SK-N-SH (cell line): Measurements from ENCODE around the gene LGR6. TPM values are rescaled to one million over a fixed set of nuclear protein-coding genes. Genes with fewer than 3 reads are reported as not detected.
A peak's percentile ranks its signal among the peaks of the same experiment; 100 is the strongest.

ENCODE experiments used
- CTCF ChIA-PET: fragments of 300-600, 350-600 bp; formaldehyde crosslinking; extraction: SDS; loops from one replicate; lab custom pipeline; 2021; lab: Yijun Ruan, JAX
- POLR2A ChIA-PET: fragments of 350-600 bp; sonication (Branson Sonifier 250); formaldehyde crosslinking; extraction: SDS; loops from one replicate; lab custom pipeline; 2020; ENCODE audit warnings: antibody characterized with exemption, inconsistent platforms; lab: Yijun Ruan, JAX
- DNase-seq: peaks from one replicate; pipeline ENCODE4 v3.0.0; 2012
- H2AFZ ChIP-seq: fragments of 200-600 bp; sonication (generic); 2 replicates; pipeline ENCODE4 v1.8.1; 2016; ENCODE audit warnings: antibody characterized with exemption, mild to moderate bottlenecking, low read depth
- H3F3A ChIP-seq: fragments of 200-600 bp; sonication (generic); replicated peaks from 2 replicates; pipeline ENCODE3; 2016; ENCODE audit warnings: antibody characterized with exemption, mild to moderate bottlenecking; ENCODE audit not compliant: insufficient read depth
- H3K27ac ChIP-seq, 2 experiments: fragments of 200-500 bp in 1 of 2; fragments of 200-600 bp in 1 of 2; sonication (Bioruptor generic) in 1 of 2; sonication (generic), shearing (Covaris generic) in 1 of 2; 2 replicates each; pipeline versions ENCODE4 v1.5.1 to v1.6.1; 2014 to 2016; ENCODE audit warnings: low read depth in 2 of 2, inconsistent platforms in 1 of 2, low read length in 1 of 2, mild to moderate bottlenecking in 1 of 2, mixed read lengths in 1 of 2
- H3K27me3 ChIP-seq: fragments of 200-600 bp; sonication (generic), shearing (Covaris generic); 2 replicates; pipeline ENCODE4 v1.6.1; 2016; ENCODE audit warnings: mixed run types; ENCODE audit not compliant: insufficient read depth
- H3K36me3 ChIP-seq, 2 experiments: fragments of 200-500 bp in 1 of 2; fragments of 200-600 bp in 1 of 2; sonication (Bioruptor generic) in 1 of 2; sonication (generic) in 1 of 2; replicated peaks in 1 of 2; 2 replicates each; pipeline versions ENCODE3 to v1.5.1; 2014 to 2016; ENCODE audit warnings: low read length in 1 of 2, mild to moderate bottlenecking in 1 of 2; ENCODE audit not compliant: insufficient read depth in 2 of 2, control insufficient read depth in 1 of 2
- H3K4me1 ChIP-seq, 2 experiments: fragments of 200-500 bp in 1 of 2; fragments of 200-600 bp in 1 of 2; sonication (Bioruptor generic) in 1 of 2; sonication (generic), shearing (Covaris generic) in 1 of 2; 2 replicates each; pipeline versions ENCODE4 v1.5.1 to v1.6.1; 2014 to 2016; ENCODE audit warnings: low read depth in 1 of 2, low read length in 1 of 2, mixed run types in 1 of 2; ENCODE audit not compliant: insufficient read depth in 2 of 2, control insufficient read depth in 1 of 2
- H3K4me2 ChIP-seq: fragments of 200-600 bp; sonication (generic), shearing (Covaris generic); 2 replicates; pipeline ENCODE4 v1.6.1; 2017; ENCODE audit warnings: mixed run types
- H3K4me3 ChIP-seq, 2 experiments: fragments of 200-500 bp in 1 of 2; fragments of 200-600 bp in 1 of 2; sonication (Bioruptor generic) in 1 of 2; sonication (generic), shearing (Covaris generic) in 1 of 2; 2 replicates each; pipeline versions ENCODE4 v1.5.1 to v1.8.1; 2014 to 2016; ENCODE audit warnings: low read depth in 2 of 2, inconsistent platforms in 1 of 2, low read length in 1 of 2, mild to moderate bottlenecking in 1 of 2, mixed read lengths in 1 of 2, moderate library complexity in 1 of 2
- H3K79me2 ChIP-seq: fragments of 200-600 bp; sonication (generic); 2 replicates; pipeline ENCODE4 v1.8.1; 2017; ENCODE audit warnings: mild to moderate bottlenecking; ENCODE audit not compliant: insufficient read depth
- H3K9ac ChIP-seq: fragments of 200-600 bp; sonication (generic); 2 replicates; pipeline ENCODE4 v1.6.1; 2017; ENCODE audit warnings: mixed run types
- H3K9me2 ChIP-seq: fragments of 200-600 bp; sonication (generic); 2 replicates; pipeline ENCODE4 v1.6.1; 2017; ENCODE audit warnings: mixed run types
- H3K9me3 ChIP-seq: fragments of 200-600 bp; sonication (generic); 2 replicates; pipeline ENCODE4 v1.6.1; 2017; ENCODE audit warnings: mixed run types, mild to moderate bottlenecking, moderate library complexity
- H4K20me1 ChIP-seq: fragments of 200-600 bp; sonication (generic); 2 replicates; pipeline ENCODE4 v1.6.1; 2017; ENCODE audit warnings: mild to moderate bottlenecking, mixed run types; ENCODE audit not compliant: insufficient read depth
- ELF1 ChIP-seq: IDR thresholded peaks from 2 replicates; pipeline ENCODE4 v1.4.0; 2012
- EP300 ChIP-seq, 2 experiments: IDR thresholded peaks; 2 replicates each; pipeline versions ENCODE4 v1.4.0 to v1.6.1; 2012; ENCODE audit warnings: borderline replicate concordance in 1 of 2, low read depth in 1 of 2, low read length in 1 of 2
- FOSL2 ChIP-seq: IDR thresholded peaks from 2 replicates; pipeline ENCODE4 v1.4.0; 2012; ENCODE audit warnings: low read depth, mild to moderate bottlenecking, moderate library complexity, borderline replicate concordance
- FOXJ3 ChIP-seq: sonication (generic); formaldehyde crosslinking; IDR thresholded peaks from 2 replicates; pipeline ENCODE4 v1.5.1; 2020; ENCODE audit warnings: mild to moderate bottlenecking, missing genetic modification reagents
- GATA2 ChIP-seq: sonication (generic); formaldehyde crosslinking; IDR thresholded peaks from 2 replicates; pipeline ENCODE4 v1.5.0; 2020; ENCODE audit warnings: mild to moderate bottlenecking, missing genetic modification reagents
- JUND ChIP-seq: IDR thresholded peaks from 2 replicates; pipeline ENCODE4 v1.4.0; 2012
- MXI1 ChIP-seq: IDR thresholded peaks from 2 replicates; pipeline ENCODE4 v1.6.1; 2012; ENCODE audit warnings: mild to moderate bottlenecking, low read depth, low read length, improper control_type of control experiment
- NFIC ChIP-seq: IDR thresholded peaks from 2 replicates; pipeline ENCODE4 v1.4.0; 2012; ENCODE audit warnings: borderline replicate concordance
- NRF1 ChIP-seq: IDR thresholded peaks from 2 replicates; pipeline ENCODE4 v1.6.1; 2012; ENCODE audit warnings: low read depth, mild to moderate bottlenecking, low read length
- POLR2AphosphoS5 ChIP-seq: IDR thresholded peaks from 2 replicates; pipeline ENCODE4 v1.6.1; 2012; ENCODE audit warnings: low read depth, low read length
- SIN3A ChIP-seq: IDR thresholded peaks from 2 replicates; pipeline ENCODE4 v1.6.1; 2012; ENCODE audit warnings: low read depth, mild to moderate bottlenecking, low read length, moderate library complexity, borderline replicate concordance
- TAF1 ChIP-seq: IDR thresholded peaks from 2 replicates; pipeline ENCODE4 v1.6.1; 2012; ENCODE audit warnings: low read depth, mild to moderate bottlenecking, low read length, moderate library complexity, borderline replicate concordance
- TEAD4 ChIP-seq: IDR thresholded peaks from 2 replicates; pipeline ENCODE4 v1.4.0; 2012; ENCODE audit warnings: mild to moderate bottlenecking, borderline replicate concordance; ENCODE audit not compliant: insufficient read depth
- WGBS: methylation state at CpG from one replicate; pipeline ENCODE4 v1.1.6; 2017; ENCODE audit warnings: low lambda C conversion rate; 5-methylcytosine and 5-hydroxymethylcytosine counted together
- polyA plus RNA-seq, 3 experiments: library from polyadenylated mRNA; depleted of rRNA; stranded (reverse); fragments of >200 nt; gene quantifications; 2 replicates each; pipeline ENCODE4 v1.2.3, GENCODE V29; 2012
- TF ChIP-seq, protein P1 (sequence below): IDR thresholded peaks from 2 replicates; pipeline ENCODE4 v1.4.0; 2012; ENCODE audit warnings: low read depth
- TF ChIP-seq, protein P2 (sequence below): IDR thresholded peaks from 2 replicates; pipeline ENCODE4; 2012
- TF ChIP-seq, protein P3 (sequence below): fragments of 150-350 bp; IDR thresholded peaks from 2 replicates; pipeline ENCODE4 v1.6.1; 2017; ENCODE audit warnings: antibody characterized with exemption, low read length, low read depth, borderline replicate concordance
- TF ChIP-seq, protein P4 (sequence below): fragments of 150-350 bp; IDR thresholded peaks from 2 replicates; pipeline ENCODE4 v1.6.1; 2016; ENCODE audit warnings: mild to moderate bottlenecking, low read depth, low read length
- TF ChIP-seq, protein P5 (sequence below): IDR thresholded peaks from 2 replicates; pipeline ENCODE4 v1.4.0; 2012; ENCODE audit warnings: low read depth, borderline replicate concordance

LGR6 gene
- polyA plus RNA-seq, 1 of the 3 experiments (the other 2 are of a cell fraction) = 0.03 TPM

DNA sequence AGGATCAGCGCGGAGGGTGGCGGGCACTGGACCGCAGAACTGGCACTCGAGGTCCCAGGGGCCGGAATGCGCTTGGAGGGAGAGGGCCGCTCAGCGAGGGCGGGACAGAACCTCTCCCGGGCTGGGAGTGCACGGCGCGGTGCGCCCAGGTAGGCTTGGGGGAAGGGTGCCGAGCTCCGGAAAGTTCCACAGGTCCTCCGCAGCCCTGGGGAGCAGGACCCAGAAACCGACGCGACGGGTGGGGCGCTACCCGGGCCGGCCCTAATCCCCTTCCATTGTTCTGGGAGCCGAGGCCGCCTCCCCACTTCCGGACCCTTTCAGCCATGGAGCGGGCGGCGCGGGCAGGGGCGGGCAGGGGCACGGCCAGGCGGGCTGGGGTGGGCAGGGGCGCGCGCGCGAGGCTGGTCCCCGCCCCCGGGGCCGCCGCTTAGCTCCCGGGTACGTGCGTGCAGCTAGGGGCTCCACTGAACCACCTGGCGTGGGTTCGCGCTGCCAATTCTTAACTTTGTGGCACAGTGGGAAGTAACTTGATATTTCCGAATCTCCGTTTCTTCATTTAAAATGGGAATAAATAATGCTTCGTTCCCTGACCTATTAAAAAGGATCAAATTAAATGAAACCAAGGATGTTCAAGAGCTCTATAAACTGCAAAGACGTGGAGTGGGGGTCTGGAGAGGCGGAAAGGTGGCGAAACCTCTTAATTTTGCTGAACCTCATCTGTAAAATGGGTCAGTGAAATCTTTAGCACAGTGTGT lies 20.7 kb downstream of the LGR6 start:
- WGBS = 24% methylated on average over 33 of the region's 56 CpGs
- DNase-seq = peak; percentile 86
- Histone ChIP-seq H4K20me1 (no peaks in the 10 kb centered on the region), H3K4me1 (peaks cover 0 to 3% of the 10 kb centered on the region in 2 experiments; a peak in 1 of 4 replicates), H3K4me2 (peak overlapping the region; percentile 45; the same call in 1 of the 2 replicates), H3K9me2 (no peaks in the 10 kb centered on the region), H3K79me2 (no peaks in the 10 kb centered on the region), H3K36me3 (no peaks in the 10 kb centered on the region), H2AFZ (no peak overlapping the region), H3K9me3 (no peaks in the 10 kb centered on the region), H3F3A (no peaks in the 10 kb centered on the region), H3K27me3 (peaks cover 74% of the 10 kb centered on the region), H3K4me3 (peak overlapping the region in 1 of 2 experiments; percentile 35; a peak in 2 of 4 replicates), H3K9ac (no peak overlapping the region), H3K27ac (no peak overlapping the region)
- ChIA-PET POLR2A (interaction anchor here (1.2 kb wide), 1 partner anchor 15 kb away, joined by 3 read pairs; no protein-coding TSS in a partner anchor), CTCF (interaction anchor here (0.7 to 6.6 kb wide), 21 partner anchors 12 to 130 kb away, joined by 3 to 59 read pairs (median 3); partner anchors contain the start of gene LGR6)
- no peak for TF ChIP-seq JUND
- no peak for TF ChIP-seq TEAD4
- TF ChIP-seq FOSL2 = no peak
- TF ChIP-seq, protein P1, sequence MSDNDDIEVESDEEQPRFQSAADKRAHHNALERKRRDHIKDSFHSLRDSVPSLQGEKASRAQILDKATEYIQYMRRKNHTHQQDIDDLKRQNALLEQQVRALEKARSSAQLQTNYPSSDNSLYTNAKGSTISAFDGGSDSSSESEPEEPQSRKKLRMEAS = no peak
- TF ChIP-seq NRF1 = no peak
- no peak for TF ChIP-seq NFIC
- TF ChIP-seq TAF1 = no peak

DNA sequence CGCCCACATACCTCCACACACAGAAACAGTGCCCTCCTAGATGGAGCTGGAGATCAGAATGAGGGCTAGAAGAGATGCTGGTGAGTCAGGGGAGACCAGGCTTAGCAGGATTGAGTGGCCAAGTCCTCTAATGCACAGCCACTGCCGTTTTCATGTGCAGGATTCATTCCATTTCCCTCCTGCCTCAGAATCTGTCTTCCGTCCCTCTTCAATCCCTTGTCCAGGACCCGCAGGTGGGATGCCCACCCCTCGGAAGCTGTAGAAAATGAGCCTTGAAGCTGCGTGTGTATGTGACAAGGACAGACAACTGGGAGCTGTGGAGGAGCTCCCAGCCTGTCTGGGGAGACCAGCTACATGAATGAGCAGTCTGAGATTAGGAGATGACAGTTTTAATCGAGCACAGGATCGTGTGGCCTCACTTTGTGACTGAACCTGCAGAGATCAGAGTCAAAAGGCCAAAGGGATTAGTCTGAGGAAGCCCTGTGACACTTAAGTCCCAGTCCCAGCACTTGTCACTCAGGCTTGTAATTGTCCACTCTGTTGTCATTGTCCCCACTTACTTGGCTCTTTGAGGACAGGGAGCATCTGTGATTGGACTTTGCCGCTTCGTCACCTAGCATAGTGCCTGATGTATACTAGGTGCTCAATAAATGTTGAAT lies 22.0 kb downstream of the LGR6 start:
- no peak for TF ChIP-seq MXI1
- TF ChIP-seq, protein P2, sequence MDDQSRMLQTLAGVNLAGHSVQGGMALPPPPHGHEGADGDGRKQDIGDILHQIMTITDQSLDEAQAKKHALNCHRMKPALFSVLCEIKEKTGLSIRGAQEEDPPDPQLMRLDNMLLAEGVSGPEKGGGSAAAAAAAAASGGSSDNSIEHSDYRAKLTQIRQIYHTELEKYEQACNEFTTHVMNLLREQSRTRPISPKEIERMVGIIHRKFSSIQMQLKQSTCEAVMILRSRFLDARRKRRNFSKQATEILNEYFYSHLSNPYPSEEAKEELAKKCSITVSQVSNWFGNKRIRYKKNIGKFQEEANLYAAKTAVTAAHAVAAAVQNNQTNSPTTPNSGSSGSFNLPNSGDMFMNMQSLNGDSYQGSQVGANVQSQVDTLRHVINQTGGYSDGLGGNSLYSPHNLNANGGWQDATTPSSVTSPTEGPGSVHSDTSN = no peak
- TF ChIP-seq ELF1 = no peak
- TF ChIP-seq, protein P3, sequence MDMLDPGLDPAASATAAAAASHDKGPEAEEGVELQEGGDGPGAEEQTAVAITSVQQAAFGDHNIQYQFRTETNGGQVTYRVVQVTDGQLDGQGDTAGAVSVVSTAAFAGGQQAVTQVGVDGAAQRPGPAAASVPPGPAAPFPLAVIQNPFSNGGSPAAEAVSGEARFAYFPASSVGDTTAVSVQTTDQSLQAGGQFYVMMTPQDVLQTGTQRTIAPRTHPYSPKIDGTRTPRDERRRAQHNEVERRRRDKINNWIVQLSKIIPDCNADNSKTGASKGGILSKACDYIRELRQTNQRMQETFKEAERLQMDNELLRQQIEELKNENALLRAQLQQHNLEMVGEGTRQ = no peak
- TF ChIP-seq, protein P4, sequence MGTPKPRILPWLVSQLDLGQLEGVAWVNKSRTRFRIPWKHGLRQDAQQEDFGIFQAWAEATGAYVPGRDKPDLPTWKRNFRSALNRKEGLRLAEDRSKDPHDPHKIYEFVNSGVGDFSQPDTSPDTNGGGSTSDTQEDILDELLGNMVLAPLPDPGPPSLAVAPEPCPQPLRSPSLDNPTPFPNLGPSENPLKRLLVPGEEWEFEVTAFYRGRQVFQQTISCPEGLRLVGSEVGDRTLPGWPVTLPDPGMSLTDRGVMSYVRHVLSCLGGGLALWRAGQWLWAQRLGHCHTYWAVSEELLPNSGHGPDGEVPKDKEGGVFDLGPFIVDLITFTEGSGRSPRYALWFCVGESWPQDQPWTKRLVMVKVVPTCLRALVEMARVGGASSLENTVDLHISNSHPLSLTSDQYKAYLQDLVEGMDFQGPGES = no peak
- no peak for TF ChIP-seq SIN3A
- TF ChIP-seq TEAD4 = no peak
- TF ChIP-seq EP300 (IDR thresholded peaks at IDR 0.05; ENCODE audit: borderline replicate concordance in 1 of 2, low read depth in 1 of 2, low read length in 1 of 2) = no peak
- TF ChIP-seq FOXJ3 (CRISPR knock-in tag) = no peak
- no peak for TF ChIP-seq GATA2 (CRISPR knock-in tag)
- no peak for TF ChIP-seq NRF1
- TF ChIP-seq, protein P5, sequence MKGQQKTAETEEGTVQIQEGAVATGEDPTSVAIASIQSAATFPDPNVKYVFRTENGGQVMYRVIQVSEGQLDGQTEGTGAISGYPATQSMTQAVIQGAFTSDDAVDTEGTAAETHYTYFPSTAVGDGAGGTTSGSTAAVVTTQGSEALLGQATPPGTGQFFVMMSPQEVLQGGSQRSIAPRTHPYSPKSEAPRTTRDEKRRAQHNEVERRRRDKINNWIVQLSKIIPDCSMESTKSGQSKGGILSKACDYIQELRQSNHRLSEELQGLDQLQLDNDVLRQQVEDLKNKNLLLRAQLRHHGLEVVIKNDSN = no peak
- no peak for TF ChIP-seq POLR2AphosphoS5
- no peak for DNase-seq
- Histone ChIP-seq H3K4me1 (peaks cover 0 to 3% of the 10 kb centered on the region in 2 experiments; a peak in 1 of 4 replicates), H3K79me2 (no peaks in the 10 kb centered on the region), H3K9me3 (no peaks in the 10 kb centered on the region), H3F3A (no peaks in the 10 kb centered on the region), H3K4me3 (no peak overlapping the region), H2AFZ (no peak overlapping the region), H3K9ac (no peak overlapping the region), H3K27me3 (peaks cover 77% of the 10 kb centered on the region), H3K27ac (no peak overlapping the region), H4K20me1 (no peaks in the 10 kb centered on the region), H3K9me2 (no peaks in the 10 kb centered on the region), H3K36me3 (no peaks in the 10 kb centered on the region), H3K4me2 (no peak overlapping the region)
- ChIA-PET POLR2A (interaction anchor here (1.2 kb wide), 1 partner anchor 14 kb away, joined by 3 read pairs; no protein-coding TSS in a partner anchor), CTCF (interaction anchor here (1.0 to 6.6 kb wide), 6 partner anchors 10 to 100 kb away, joined by 3 to 59 read pairs (median 14); partner anchors contain the start of gene LGR6)
- WGBS = 66% methylated on average over 10 of the region's 10 CpGs
